Gastroesophageal sphincter (tissue), 3 donors: ENCODE results near the gene AUTS2.

Experiments used
- CTCF ChIP-seq, 4 experiments: fragments of 200-600 bp in 2 of 4; fragments of 450-650 bp in 2 of 4; sonication (generic) in 1 of 4; IDR thresholded peaks; one replicate each; pipeline ENCODE4 v1.5.1; 2017 to 2019; ENCODE audit warnings: antibody characterized with exemption in 4 of 4, mild to moderate bottlenecking in 2 of 4, moderate library complexity in 2 of 4
- POLR2A ChIP-seq, 2 donors: fragments of 450-650 bp; IDR thresholded peaks; one replicate each; pipeline ENCODE4 v1.6.1; 2017; ENCODE audit warnings: antibody characterized with exemption in 2 of 2, mild to moderate bottlenecking in 2 of 2, moderate library complexity in 1 of 2
- POLR2AphosphoS5 ChIP-seq: sonication (generic); formaldehyde crosslinking; IDR thresholded peaks from one replicate; pipeline ENCODE4 v1.6.1; 2017; ENCODE audit warnings: antibody characterized with exemption

- TF ChIP-seq CTCF (IDR thresholded peaks at IDR 0.05) (no peak), POLR2AphosphoS5 (no peak), POLR2A (IDR thresholded peaks at IDR 0.05) (no peak)
Measured at GRCh38 chr7:70208236-70209063, 610.2 kb downstream of the AUTS2 start.
